NCI-H1092 treated with DMSO at 0.1 percent for 48 hours (cell line): Measurements from ENCODE around the gene LARP4B.

Source experiments
- DNase-seq: peaks from one replicate; lab custom pipeline; 2025; lab: John Stamatoyannopoulos, UW

Gene LARP4B

DNA sequence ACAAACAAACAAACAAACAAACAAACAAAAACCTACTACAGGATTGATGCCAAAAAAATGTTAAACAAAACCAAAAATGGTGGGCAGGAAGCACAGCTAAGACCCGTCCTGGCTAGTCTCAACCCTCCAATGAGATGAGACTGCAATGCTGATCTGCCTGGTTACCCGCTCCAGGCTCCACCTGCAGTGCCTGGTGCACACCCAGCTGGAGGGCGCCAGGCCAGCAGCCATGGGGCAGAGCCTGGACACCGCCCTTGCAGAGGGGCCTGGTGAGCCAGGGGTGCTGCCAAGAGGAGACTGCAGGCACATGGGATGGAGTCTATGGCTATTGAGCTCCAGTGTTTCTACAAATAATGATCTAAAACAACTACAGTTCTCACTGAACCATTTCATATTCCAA is 107.0 kb downstream of the LARP4B start:
- no peak for DNase-seq

DNA sequence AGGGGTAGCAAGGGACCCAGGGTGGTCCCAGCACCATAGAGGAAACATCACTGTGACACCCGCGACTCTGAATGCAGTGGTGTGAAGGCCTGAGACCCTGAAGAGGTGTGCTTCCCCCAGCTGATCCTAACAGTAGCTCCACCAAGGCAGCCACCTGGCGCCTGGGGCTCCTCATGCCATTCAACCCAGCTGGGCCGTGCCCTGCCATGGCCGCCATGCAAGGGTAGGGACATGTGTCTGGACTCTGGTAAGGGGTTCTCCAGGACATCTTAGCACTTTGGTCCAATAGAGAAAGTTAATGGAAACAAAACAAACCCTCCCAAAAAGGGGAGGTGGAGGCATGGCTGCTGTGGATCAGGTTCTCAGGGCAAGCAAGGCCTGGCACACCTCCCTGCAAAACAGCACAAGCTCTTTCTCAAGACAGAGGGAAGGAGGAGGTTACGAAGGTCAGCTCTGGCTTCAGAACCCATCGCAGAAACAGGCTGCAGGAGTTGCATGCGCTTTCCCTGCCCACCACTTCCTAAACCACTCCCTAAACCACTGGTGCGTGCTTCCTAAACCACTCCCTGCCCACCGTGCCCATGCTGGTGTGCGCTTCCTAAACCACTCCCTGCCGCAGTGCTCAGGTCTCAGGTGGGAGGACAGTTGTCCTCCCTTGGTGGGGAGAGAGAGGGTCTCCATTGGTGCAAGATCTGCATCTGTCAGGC is 108.7 kb downstream of the LARP4B start:
- no peak for DNase-seq

- no peak for DNase-seq
Observed at GRCh38 chr10:822197-822596, 109.3 kb downstream of the LARP4B start.

GRCh38 chr10:821322-821721 is 110.2 kb downstream of the LARP4B start:
- no peak for DNase-seq

DNA sequence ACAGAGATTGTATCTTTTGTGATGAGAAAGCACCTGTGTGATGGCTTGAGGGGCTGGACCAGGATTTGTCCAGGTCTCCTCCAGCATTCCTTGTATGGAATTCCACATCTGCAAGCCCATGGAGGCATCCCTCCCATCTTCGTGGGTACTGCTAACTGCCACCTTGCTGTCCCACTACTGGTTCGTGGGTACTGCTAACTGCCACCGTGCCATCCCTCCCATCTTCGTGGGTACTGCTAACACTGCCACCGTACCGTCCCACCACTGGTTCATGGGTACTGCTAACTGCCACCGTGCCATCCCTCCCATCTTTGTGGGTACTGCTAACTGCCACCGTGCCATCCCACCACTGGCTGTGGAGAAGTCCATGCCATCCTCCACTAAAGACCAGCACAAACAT is 111.7 kb downstream of the LARP4B start:
- no peak for DNase-seq

DNA sequence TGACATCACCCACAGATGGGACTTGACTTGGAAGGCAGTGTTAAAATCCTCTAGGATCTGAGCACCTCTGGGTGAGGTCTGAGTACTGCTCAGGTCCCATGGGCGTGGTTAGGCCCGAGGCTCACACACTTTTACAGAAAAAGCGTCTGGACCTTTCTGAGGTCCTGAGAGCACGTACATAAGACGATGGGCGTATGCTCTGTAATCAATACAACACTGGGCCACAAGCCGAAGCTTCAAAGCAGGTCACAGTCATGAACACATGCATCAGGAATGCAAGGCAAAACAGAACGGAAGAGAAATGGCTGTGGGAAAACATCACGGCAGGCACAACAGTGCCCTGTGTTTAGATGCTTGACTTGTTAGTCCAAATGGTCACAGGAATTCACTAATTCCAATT is 112.2 kb downstream of the LARP4B start:
- DNase-seq = no peak

DNA sequence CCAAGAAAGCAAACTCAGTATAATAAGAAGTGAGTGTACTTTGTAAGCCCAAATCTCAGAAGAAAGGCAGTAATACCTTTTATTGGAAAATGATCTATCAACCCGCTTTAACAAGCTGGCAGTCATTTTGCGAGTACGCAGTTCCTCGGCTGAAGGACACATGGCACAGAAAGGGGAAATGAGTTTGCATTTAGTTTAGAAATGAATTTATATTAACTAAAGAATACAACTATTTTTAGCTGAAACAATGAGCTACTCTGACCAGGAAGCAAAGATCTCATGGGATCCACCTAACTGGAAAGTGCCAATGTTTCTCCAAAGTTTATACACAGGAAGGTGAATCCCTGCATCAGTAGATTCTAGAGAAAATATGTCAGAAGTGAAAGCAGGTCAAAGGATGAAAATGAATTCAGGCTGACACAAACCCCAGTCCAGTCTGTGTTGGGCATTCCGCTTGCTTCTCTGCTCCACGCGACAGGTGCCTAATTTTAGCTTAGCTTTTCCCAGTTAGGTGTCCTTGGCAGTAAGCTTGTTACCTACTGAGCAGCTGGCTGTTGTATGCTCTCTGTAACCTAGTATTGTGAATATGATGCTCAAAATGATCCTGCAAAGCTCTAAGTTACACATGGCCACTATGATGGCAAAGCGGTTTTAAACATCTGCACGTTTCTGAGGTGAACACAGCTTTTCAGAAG is 112.8 kb downstream of the LARP4B start:
- DNase-seq = no peak

DNA sequence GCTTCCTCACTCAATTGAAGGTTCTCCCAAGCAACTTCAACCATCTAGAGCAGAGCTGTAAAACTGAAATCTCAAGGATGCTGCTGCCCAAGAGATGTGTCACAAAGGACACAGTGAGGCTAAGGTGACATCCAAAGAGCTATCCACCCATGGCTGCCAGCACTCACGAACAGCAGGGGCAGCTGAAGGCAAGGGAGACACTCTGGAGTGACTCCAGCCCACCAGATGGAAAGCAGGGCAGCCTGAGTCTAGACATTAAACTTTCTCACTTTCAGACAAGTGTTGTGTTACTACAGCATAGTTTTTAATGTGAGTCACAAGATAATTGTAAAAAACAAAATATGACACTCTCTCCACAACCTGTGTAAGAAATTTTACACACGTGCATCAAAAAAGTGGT is 113.5 kb downstream of the LARP4B start:
- DNase-seq = no peak

- no peak for DNase-seq
Observed at GRCh38 chr10:817371-817770, 114.1 kb downstream of the LARP4B start.

- DNase-seq = no peak
Observed at GRCh38 chr10:816958-817357, 114.5 kb downstream of the LARP4B start.

DNA sequence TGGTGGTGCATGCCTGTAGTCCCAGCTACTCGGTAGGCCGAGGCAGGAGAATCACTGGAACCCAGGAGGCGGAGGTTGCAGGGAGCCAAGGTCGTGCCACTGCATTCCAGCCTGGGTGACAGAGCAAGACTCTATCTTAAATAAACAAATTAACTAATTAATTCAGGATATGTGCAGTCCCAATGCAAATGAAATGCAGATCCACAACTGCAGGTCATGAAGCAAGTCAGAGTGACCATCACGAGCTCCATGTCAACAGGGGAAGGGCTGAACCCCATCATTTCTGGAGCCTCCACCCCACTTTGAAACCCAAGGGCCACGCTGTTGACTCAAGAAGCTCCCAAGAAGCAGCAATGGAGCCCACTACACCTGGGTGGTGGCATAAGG is 115.4 kb downstream of the LARP4B start:
- no peak for DNase-seq

GRCh38 chr10:815338-816090 is 116.0 kb downstream of the LARP4B start:
- no peak for DNase-seq

DNA sequence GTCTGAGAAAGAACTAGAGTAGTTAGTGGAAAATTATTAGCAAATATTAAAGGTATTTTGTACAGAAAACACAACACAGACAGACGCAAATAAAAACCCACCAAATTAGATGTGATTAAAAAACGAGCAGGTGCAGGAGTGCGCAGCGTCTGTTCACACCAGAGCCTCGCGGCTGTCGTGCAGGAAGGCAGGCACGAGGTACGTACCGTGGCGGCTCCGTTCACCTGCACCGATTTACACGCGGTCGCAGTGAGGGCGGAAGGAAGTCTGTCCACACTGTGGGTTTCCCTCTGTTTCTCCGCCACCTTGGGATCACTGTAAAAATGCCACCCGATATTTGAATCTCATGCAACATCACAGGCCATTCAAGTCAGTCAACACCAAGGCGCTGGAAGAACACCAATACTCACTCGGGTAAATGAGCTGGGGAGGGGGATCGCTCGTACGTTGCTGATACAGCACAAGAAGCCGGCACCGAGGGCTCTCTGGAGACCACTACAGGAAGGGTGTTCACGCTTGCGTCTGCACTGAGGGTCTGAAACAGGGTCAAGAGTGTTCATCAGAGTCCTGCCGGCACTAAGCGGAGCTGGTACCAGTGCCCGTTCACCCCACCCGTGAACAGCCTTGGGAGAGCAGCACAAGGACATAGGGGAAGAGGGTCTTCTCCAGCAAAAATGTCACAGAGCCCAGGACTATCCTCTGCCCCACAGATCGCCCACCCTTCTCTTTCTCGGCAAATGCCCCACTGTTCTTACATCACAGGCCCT is 116.8 kb downstream of the LARP4B start:
- no peak for DNase-seq

GRCh38 chr10:813286-813685 is 118.2 kb downstream of the LARP4B start:
- no peak for DNase-seq

GRCh38 chr10:812787-813186 is 118.7 kb downstream of the LARP4B start:
- DNase-seq = no peak

DNA sequence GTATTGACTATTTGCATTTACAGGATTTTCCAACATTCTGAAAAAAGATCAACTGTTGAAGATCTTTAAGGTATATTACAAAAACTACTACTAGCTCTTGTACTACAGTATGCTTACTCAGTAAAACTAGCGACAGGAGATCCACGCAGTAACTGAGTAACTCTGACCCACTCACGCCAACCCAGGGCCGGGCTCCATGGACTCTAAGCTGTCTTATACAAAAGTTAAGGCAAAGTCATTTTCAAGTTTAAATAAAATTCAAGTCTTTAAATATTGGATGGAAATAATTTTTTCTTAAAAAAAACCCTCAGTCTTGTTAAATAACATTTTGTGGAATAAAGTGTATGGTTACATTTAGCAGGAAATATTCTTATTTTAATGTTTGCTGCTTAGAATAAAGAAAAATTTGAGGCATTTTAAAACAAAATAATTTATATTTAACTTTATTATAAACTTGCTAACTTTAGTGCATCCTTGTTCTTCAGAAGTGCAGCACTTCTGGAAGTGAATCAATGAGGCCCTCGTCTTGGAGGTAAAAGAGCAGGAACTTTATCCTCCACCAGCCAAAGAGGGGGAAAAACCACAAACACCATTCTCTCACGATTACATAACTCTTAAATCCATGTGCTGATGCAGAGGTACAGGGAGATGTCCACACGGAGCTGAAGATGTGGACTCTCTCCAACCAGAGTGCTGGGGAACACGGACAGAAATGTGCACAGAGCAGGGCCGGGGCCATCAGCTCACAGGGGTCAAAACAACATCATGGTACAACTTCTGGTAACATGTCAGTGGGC is 119.9 kb downstream of the LARP4B start:
- no peak for DNase-seq

DNA sequence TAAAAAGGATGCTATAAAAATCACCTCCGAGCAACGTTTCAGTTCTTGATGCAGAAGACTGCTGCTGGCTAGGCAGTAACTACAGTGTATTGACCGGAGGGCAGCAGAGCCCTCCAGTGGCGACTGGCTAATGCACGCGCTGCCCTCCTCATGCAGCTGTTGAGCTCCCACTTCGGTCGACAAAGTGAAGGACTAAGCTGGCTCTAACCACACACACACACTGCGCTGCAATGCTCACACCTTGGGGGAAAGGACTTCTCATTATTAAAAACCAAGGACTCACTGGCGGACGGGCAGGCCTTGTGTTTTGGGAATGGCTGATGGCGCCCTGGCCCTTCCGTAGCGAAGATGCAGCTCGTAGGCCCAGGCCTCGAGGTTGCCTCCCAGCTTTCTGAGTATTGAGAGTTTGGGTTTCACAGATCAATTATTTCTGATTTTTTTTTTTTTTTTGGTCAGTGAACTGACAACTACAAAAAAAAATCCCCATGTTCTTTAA is 121.1 kb downstream of the LARP4B start:
- DNase-seq = no peak

DNA sequence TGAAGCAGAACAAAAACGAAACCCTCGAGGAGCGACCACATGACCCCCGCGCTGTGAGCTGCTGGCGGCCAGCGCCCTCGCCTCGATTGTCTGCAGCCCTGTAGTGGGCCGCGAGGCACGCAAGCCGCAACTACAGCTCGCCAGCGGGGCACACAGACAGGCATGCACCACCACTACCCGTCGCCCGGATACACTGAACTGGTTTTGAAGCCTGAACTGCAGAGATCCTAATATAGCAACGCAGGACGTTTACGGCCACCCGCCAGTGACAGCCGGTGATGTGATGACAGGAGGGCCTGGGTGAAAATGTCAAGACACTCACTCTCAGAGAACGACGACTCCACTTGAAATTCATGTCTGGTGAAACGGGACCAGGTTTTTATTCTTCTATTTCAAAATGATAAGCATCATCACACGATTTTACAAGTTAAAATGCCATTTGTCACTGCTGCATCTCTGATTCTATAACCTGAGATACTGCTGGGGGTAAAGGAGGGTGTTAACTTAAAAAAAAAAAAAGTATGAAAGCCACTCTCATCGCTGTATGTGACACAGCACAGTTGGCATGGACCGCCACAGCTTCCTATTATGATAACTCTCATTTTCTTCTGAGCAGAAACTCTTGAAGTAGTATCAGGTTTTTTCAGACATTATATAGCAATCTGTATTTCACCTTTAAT is 121.7 kb downstream of the LARP4B start:
- no peak for DNase-seq

DNA sequence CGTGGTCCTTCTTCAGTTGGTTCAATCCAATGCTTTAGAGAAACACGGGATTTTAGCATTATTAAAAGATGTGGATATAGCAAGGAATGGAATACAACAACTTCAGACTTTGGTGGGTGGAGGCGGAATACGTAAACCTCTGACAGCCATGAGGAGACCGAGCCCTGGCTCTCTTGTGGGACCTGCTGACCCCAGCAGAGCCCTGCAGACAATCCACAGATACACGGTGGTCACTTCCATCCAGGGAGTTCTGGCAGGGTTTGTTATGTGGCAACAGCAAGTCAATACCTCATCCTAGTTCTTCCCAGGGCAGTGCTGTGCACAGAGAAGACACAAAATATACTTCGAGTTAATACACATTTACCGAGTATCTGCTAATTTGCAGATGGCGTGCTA is 123.5 kb downstream of the LARP4B start:
- DNase-seq = no peak

DNA sequence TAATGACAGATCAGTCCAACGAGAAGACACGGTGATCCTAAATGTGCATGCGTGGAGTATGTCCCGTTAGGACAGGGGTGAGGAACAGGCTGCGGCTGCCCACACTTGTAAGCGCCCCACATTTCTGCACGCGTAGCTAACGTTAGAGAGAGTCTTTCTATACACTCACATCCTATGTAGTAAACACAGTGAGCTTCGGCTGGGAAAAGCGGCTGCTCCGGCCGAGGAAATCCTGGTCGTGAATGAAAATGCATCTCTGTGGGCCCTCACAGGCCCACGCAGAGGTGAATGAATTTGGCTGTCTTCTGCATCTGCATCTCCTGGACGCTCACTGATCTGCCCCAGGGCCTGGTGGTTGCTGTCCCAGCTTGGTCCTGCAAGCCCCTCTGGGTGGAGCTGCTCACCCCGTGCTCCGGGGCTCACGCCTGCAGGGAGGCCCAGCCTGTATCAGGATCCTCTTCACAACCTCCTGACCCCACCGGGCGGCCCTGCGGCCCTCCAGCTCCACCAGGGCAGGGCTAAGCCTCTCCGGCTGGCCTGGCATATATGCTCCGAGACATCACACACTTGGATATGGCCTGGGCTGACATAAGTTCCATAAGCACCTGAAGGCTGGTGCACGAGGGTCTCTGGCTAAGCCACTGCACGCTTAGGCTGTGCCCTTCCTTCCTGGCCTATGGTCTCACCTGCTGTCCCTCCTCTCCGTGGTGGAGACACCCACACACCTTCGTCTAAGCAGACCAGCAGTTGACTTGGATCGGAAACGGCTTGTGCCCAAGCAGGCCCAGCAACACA is 124.1 kb downstream of the LARP4B start:
- no peak for DNase-seq
